ENCODE results near the gene TIMM22. TPM values are rescaled to one million over a fixed set of nuclear protein-coding genes. Genes with fewer than 3 reads are reported as not detected.

TIMM22 gene
- total RNA-seq, 1 experiment from 2014 or later = 31.0 TPM

GRCh38 chr17:1029922-1030644 is 33.2 kb downstream of the TIMM22 start:
- DNase-seq = no peak
- Histone ChIP-seq H3K27me3 (ENCODE audit: control insufficient read depth, insufficient read depth, low read length) (peaks cover 8% of the 10 kb centered on the region), H3K36me3 (replicated peaks; ENCODE audit: control insufficient read depth, insufficient read depth, low read length) (no peaks in the 10 kb centered on the region), H3K4me3 (ENCODE audit: insufficient read depth, low read depth, low read length) (no peak overlapping the region)

GRCh38 chr17:1030684-1031532 is 34.0 kb downstream of the TIMM22 start:
- peaks cover 8% of the 10 kb centered on the region for H3K27me3 ChIP-seq (ENCODE audit: control insufficient read depth, insufficient read depth, low read length)
- no peaks in the 10 kb centered on the region for H3K36me3 ChIP-seq (replicated peaks; ENCODE audit: control insufficient read depth, insufficient read depth, low read length)
- peak overlapping the region; percentile 59 for H3K4me3 ChIP-seq (ENCODE audit: insufficient read depth, low read depth, low read length)
- DNase-seq = peak; percentile 78

- peak overlapping the region; percentile 59 for H3K4me3 ChIP-seq (ENCODE audit: insufficient read depth, low read depth, low read length)
- H3K27me3 ChIP-seq (ENCODE audit: control insufficient read depth, insufficient read depth, low read length) = peaks cover 8% of the 10 kb centered on the region
- peak; percentile 93 for DNase-seq
- H3K36me3 ChIP-seq (replicated peaks; ENCODE audit: control insufficient read depth, insufficient read depth, low read length) = no peaks in the 10 kb centered on the region
Observed at GRCh38 chr17:1031711-1032110, 34.8 kb downstream of the TIMM22 start.

GRCh38 chr17:1032391-1032790 is 35.5 kb downstream of the TIMM22 start:
- no peak for DNase-seq
- Histone ChIP-seq H3K4me3 (ENCODE audit: insufficient read depth, low read depth, low read length) (peak overlapping the region; percentile 38), H3K36me3 (replicated peaks; ENCODE audit: control insufficient read depth, insufficient read depth, low read length) (no peaks in the 10 kb centered on the region), H3K27me3 (ENCODE audit: control insufficient read depth, insufficient read depth, low read length) (peaks cover 8% of the 10 kb centered on the region)

GRCh38 chr17:1033503-1033902 is 36.6 kb downstream of the TIMM22 start:
- DNase-seq = no peak
- H3K36me3 ChIP-seq (replicated peaks; ENCODE audit: control insufficient read depth, insufficient read depth, low read length) = no peaks in the 10 kb centered on the region
- peaks cover 8% of the 10 kb centered on the region for H3K27me3 ChIP-seq (ENCODE audit: control insufficient read depth, insufficient read depth, low read length)
- no peak overlapping the region for H3K4me3 ChIP-seq (ENCODE audit: insufficient read depth, low read depth, low read length)

- H3K36me3 ChIP-seq (replicated peaks; ENCODE audit: control insufficient read depth, insufficient read depth, low read length) = no peaks in the 10 kb centered on the region
- no peak for DNase-seq
- no peak overlapping the region for H3K4me3 ChIP-seq (ENCODE audit: insufficient read depth, low read depth, low read length)
- peaks cover 8% of the 10 kb centered on the region for H3K27me3 ChIP-seq (ENCODE audit: control insufficient read depth, insufficient read depth, low read length)
Observed at GRCh38 chr17:1034652-1035210, 37.8 kb downstream of the TIMM22 start.

- no peaks in the 10 kb centered on the region for H3K36me3 ChIP-seq (replicated peaks; ENCODE audit: control insufficient read depth, insufficient read depth, low read length)
- H3K4me3 ChIP-seq (ENCODE audit: insufficient read depth, low read depth, low read length) = no peak overlapping the region
- peaks cover 5% of the 10 kb centered on the region; the same call in 1 of the 2 replicates for H3K27me3 ChIP-seq (ENCODE audit: control insufficient read depth, insufficient read depth, low read length)
- DNase-seq = no peak
Observed at GRCh38 chr17:1035546-1036170, 38.7 kb downstream of the TIMM22 start.

- Histone ChIP-seq H3K36me3 (replicated peaks; ENCODE audit: control insufficient read depth, insufficient read depth, low read length) (no peaks in the 10 kb centered on the region), H3K4me3 (ENCODE audit: insufficient read depth, low read depth, low read length) (no peak overlapping the region), H3K27me3 (ENCODE audit: control insufficient read depth, insufficient read depth, low read length) (peaks cover 5% of the 10 kb centered on the region; the same call in 1 of the 2 replicates)
- DNase-seq = no peak
Observed at GRCh38 chr17:1036171-1036844, 39.4 kb downstream of the TIMM22 start.

GRCh38 chr17:1036845-1037237 is 39.9 kb downstream of the TIMM22 start:
- H3K36me3 ChIP-seq (replicated peaks; ENCODE audit: control insufficient read depth, insufficient read depth, low read length) = no peaks in the 10 kb centered on the region

GRCh38 chr17:1037238-1037879 is 40.4 kb downstream of the TIMM22 start:
- DNase-seq = no peak
- Histone ChIP-seq H3K36me3 (replicated peaks; ENCODE audit: control insufficient read depth, insufficient read depth, low read length) (no peaks in the 10 kb centered on the region), H3K27me3 (ENCODE audit: control insufficient read depth, insufficient read depth, low read length) (peaks cover 2% of the 10 kb centered on the region; the same call in 1 of the 2 replicates), H3K4me3 (ENCODE audit: insufficient read depth, low read depth, low read length) (no peak overlapping the region)

More at GRCh38 chr17:1036845-1037237, 39.9 kb downstream of the TIMM22 start:
- no peak for DNase-seq
- H3K4me3 ChIP-seq (ENCODE audit: insufficient read depth, low read depth, low read length) = no peak overlapping the region
- H3K27me3 ChIP-seq (ENCODE audit: control insufficient read depth, insufficient read depth, low read length) = peaks cover 5% of the 10 kb centered on the region; the same call in 1 of the 2 replicates

- Histone ChIP-seq H3K36me3 (replicated peaks; ENCODE audit: control insufficient read depth, insufficient read depth, low read length) (no peaks in the 10 kb centered on the region), H3K27me3 (ENCODE audit: control insufficient read depth, insufficient read depth, low read length) (no peaks in the 10 kb centered on the region), H3K4me3 (ENCODE audit: insufficient read depth, low read depth, low read length) (no peak overlapping the region)
- no peak for DNase-seq
Observed at GRCh38 chr17:1038459-1039122, 41.7 kb downstream of the TIMM22 start.

GRCh38 chr17:1039123-1039507 is 42.2 kb downstream of the TIMM22 start:
- DNase-seq = no peak
- no peak overlapping the region for H3K4me3 ChIP-seq (ENCODE audit: insufficient read depth, low read depth, low read length)
- H3K36me3 ChIP-seq (replicated peaks; ENCODE audit: control insufficient read depth, insufficient read depth, low read length) = no peaks in the 10 kb centered on the region
- no peaks in the 10 kb centered on the region for H3K27me3 ChIP-seq (ENCODE audit: control insufficient read depth, insufficient read depth, low read length)

GRCh38 chr17:1039511-1040215 is 42.7 kb downstream of the TIMM22 start:
- peak; percentile 73 for DNase-seq
- Histone ChIP-seq H3K36me3 (replicated peaks; ENCODE audit: control insufficient read depth, insufficient read depth, low read length) (no peaks in the 10 kb centered on the region), H3K27me3 (ENCODE audit: control insufficient read depth, insufficient read depth, low read length) (no peaks in the 10 kb centered on the region), H3K4me3 (ENCODE audit: insufficient read depth, low read depth, low read length) (no peak overlapping the region)

Measured in H7 (cell line).